H9 (cell line): ENCODE data around the gene CHD9. TPM values are rescaled to one million over a fixed set of nuclear protein-coding genes. Genes with fewer than 3 reads are reported as not detected.

ENCODE experiments used
- DNase-seq: peaks from one replicate; pipeline ENCODE4 v3.0.0-alpha.2; 2017
- H2AFZ ChIP-seq: one replicate; pipeline ENCODE4 v1.6.1; 2013; ENCODE audit warnings: mild to moderate bottlenecking, low read length, control low read depth, moderate library complexity
- H2AK5ac ChIP-seq: 2 replicates; pipeline ENCODE4 v1.6.1; 2013; ENCODE audit warnings: low read length, control low read depth, mixed read lengths; ENCODE audit not compliant: insufficient read length
- H2BK120ac ChIP-seq: one replicate; pipeline ENCODE4 v1.6.1; 2013; ENCODE audit warnings: low read depth, mild to moderate bottlenecking, low read length, control low read depth, inconsistent platforms; ENCODE audit not compliant: poor library complexity, severe bottlenecking
- H2BK12ac ChIP-seq: 2 replicates; pipeline ENCODE4 v1.6.1; 2013; ENCODE audit warnings: low read length, control low read depth, mixed read lengths, low read depth; ENCODE audit not compliant: insufficient read length
- H2BK15ac ChIP-seq: 2 replicates; pipeline ENCODE4 v1.6.1; 2013; ENCODE audit warnings: low read depth, low read length, control low read depth
- H2BK20ac ChIP-seq: one replicate; pipeline ENCODE4 v1.6.1; 2013; ENCODE audit warnings: low read depth, mild to moderate bottlenecking, low read length, control low read depth, inconsistent platforms; ENCODE audit not compliant: poor library complexity, severe bottlenecking
- H2BK5ac ChIP-seq: 2 replicates; pipeline ENCODE4 v1.6.1; 2013; ENCODE audit warnings: low read length, control low read depth, mixed read lengths; ENCODE audit not compliant: insufficient read length
- H3K14ac ChIP-seq: 2 replicates; pipeline ENCODE4 v1.6.1; 2013; ENCODE audit warnings: low read length, control low read depth; ENCODE audit not compliant: insufficient read depth
- H3K18ac ChIP-seq: 2 replicates; pipeline ENCODE4 v1.6.1; 2013; ENCODE audit warnings: low read depth, mild to moderate bottlenecking, mixed read lengths, low read length, control low read depth; ENCODE audit not compliant: insufficient read length
- H3K23ac ChIP-seq: 2 replicates; pipeline ENCODE4 v1.6.1; 2013; ENCODE audit warnings: low read length, control low read depth, mixed read lengths, low read depth; ENCODE audit not compliant: insufficient read length
- H3K23me2 ChIP-seq: 2 replicates; pipeline ENCODE4 v1.6.1; 2013; ENCODE audit warnings: low read depth, mild to moderate bottlenecking, mixed read lengths, low read length, control low read depth; ENCODE audit not compliant: insufficient read length, poor library complexity, severe bottlenecking
- H3K27ac ChIP-seq: 2 replicates; pipeline ENCODE4 v1.5.1; 2013; ENCODE audit warnings: low read length, control low read depth, mixed read lengths, low read depth; ENCODE audit not compliant: insufficient read length
- H3K27me3 ChIP-seq: 2 replicates; pipeline ENCODE4 v1.6.1; 2013; ENCODE audit warnings: low read length, control low read depth, inconsistent platforms; ENCODE audit not compliant: insufficient read depth
- H3K4ac ChIP-seq: 2 replicates; pipeline ENCODE4 v1.6.1; 2013; ENCODE audit warnings: low read depth, mild to moderate bottlenecking, control low read depth, inconsistent platforms, low read length, moderate library complexity
- H3K4me1 ChIP-seq: 2 replicates; pipeline ENCODE4 v1.6.1; 2013; ENCODE audit warnings: low read length, control low read depth, inconsistent platforms; ENCODE audit not compliant: insufficient read depth
- H3K4me2 ChIP-seq: 2 replicates; pipeline ENCODE4 v1.6.1; 2013; ENCODE audit warnings: low read length, control low read depth, mixed read lengths; ENCODE audit not compliant: insufficient read length, insufficient read depth
- H3K56ac ChIP-seq: 2 replicates; pipeline ENCODE4 v1.6.1; 2013; ENCODE audit warnings: low read depth, mild to moderate bottlenecking, mixed read lengths, low read length, control low read depth; ENCODE audit not compliant: insufficient read length
- H3K79me1 ChIP-seq: 2 replicates; pipeline ENCODE4 v1.6.1; 2013; ENCODE audit warnings: low read depth, mild to moderate bottlenecking, moderate library complexity, low read length, control low read depth, inconsistent platforms; ENCODE audit not compliant: insufficient read depth, poor library complexity, severe bottlenecking
- H3K79me2 ChIP-seq: 2 replicates; pipeline ENCODE4 v1.6.1; 2013; ENCODE audit warnings: low read length, control low read depth, inconsistent platforms; ENCODE audit not compliant: insufficient read depth
- H3K9ac ChIP-seq: 2 replicates; pipeline ENCODE4 v1.6.1; 2013; ENCODE audit warnings: low read length, control low read depth, mixed read lengths; ENCODE audit not compliant: insufficient read length; ENCODE audit errors: extremely low read depth
- H3K9me3 ChIP-seq: one replicate; pipeline ENCODE4 v1.6.1; 2013; ENCODE audit warnings: low read depth, low read length, inconsistent platforms; ENCODE audit not compliant: control insufficient read depth
- H3T11ph ChIP-seq: one replicate; pipeline ENCODE4 v1.6.1; 2013; ENCODE audit warnings: mild to moderate bottlenecking, low read length, control low read depth, inconsistent platforms
- H4K20me1 ChIP-seq: one replicate; pipeline ENCODE4 v1.6.1; 2013; ENCODE audit not compliant: control insufficient read depth, insufficient read length, insufficient read depth
- H4K5ac ChIP-seq: 2 replicates; pipeline ENCODE4 v1.6.1; 2013; ENCODE audit warnings: low read depth, mild to moderate bottlenecking, mixed read lengths, low read length, control low read depth; ENCODE audit not compliant: insufficient read length
- H4K8ac ChIP-seq: replicated peaks from 2 replicates; pipeline ENCODE4 v1.6.1; 2013; ENCODE audit warnings: low read length, control low read depth, mixed read lengths, low read depth; ENCODE audit not compliant: insufficient read length
- H4K91ac ChIP-seq: 2 replicates; pipeline ENCODE4 v1.6.1; 2013; ENCODE audit warnings: low read depth, mild to moderate bottlenecking, moderate library complexity, mixed read lengths, low read length, control low read depth; ENCODE audit not compliant: insufficient read length
- H3K27ac Mint-ChIP-seq, 3 experiments: 2 replicates in 2 of 3; 3 replicates in 1 of 3; pipeline ENCODE4 v1.8.0; 2020 to 2021; ENCODE audit warnings: mixed read lengths in 3 of 3, mild to moderate bottlenecking in 1 of 3, moderate library complexity in 1 of 3
- H3K27me3 Mint-ChIP-seq: 2 replicates; pipeline ENCODE4 v1.8.0; 2021; ENCODE audit warnings: low read depth, mild to moderate bottlenecking, moderate library complexity, mixed read lengths
- H3K36me3 Mint-ChIP-seq, 3 experiments: 2 replicates in 2 of 3; 3 replicates in 1 of 3; pipeline ENCODE4 v1.8.0; 2020 to 2021; ENCODE audit warnings: low read depth in 3 of 3, mixed read lengths in 3 of 3; ENCODE audit not compliant: insufficient read depth in 1 of 3
- H3K4me1 Mint-ChIP-seq, 2 experiments: 2 replicates each; pipeline ENCODE4 v1.8.0; 2020; ENCODE audit warnings: mixed read lengths in 2 of 2
- H3K4me3 Mint-ChIP-seq, 2 experiments: 2 replicates in 1 of 2; 3 replicates in 1 of 2; pipeline ENCODE4 v1.8.0; 2020 to 2021; ENCODE audit warnings: mild to moderate bottlenecking in 2 of 2, mixed read lengths in 2 of 2, moderate library complexity in 1 of 2
- H3K9me3 Mint-ChIP-seq, 2 experiments: 2 replicates in 1 of 2; 3 replicates in 1 of 2; pipeline ENCODE4 v1.8.0; 2020; ENCODE audit warnings: mild to moderate bottlenecking in 2 of 2, mixed read lengths in 2 of 2, moderate library complexity in 1 of 2
- total RNA-seq: library from RNA; stranded (reverse); gene quantifications from 2 replicates; pipeline ENCODE4 v1.2.1, GENCODE V29; 2021
- TF ChIP-seq, protein P1 (sequence below): fragments of 200-600 bp; sonication (generic); conservative IDR thresholded peaks from 3 replicates; pipeline ENCODE4 v1.8.0; 2021; ENCODE audit warnings: antibody characterized with exemption, mild to moderate bottlenecking

Gene CHD9
- total RNA-seq, 1 experiment from 2014 or later = 46.2 TPM

- no peaks in the 10 kb centered on the region for H4K20me1 ChIP-seq
- H3K79me1 ChIP-seq = no peaks in the 10 kb centered on the region
- no peak overlapping the region for H3K23ac ChIP-seq
- DNase-seq = no peak
- H3K56ac ChIP-seq = no peak overlapping the region
- Mint-ChIP-seq H3K4me3 (no peak overlapping the region), H3K9me3 (peaks cover 4 to 6% of the 10 kb centered on the region in 2 experiments; a peak in 2 of 5 replicates), H3K27ac (no peak overlapping the region), H3K4me1 (peaks cover 8 to 9% of the 10 kb centered on the region in 2 experiments), H3K36me3 (peaks cover 10 to 27% (median 19%) of the 10 kb centered on the region in 3 experiments), H3K27me3 (no peaks in the 10 kb centered on the region)
- no peak overlapping the region for H2AFZ ChIP-seq
- H2BK120ac ChIP-seq = no peak overlapping the region
- no peak overlapping the region for H2BK5ac ChIP-seq
- H3K4ac ChIP-seq = no peak overlapping the region
- H4K91ac ChIP-seq = no peak overlapping the region
- H3K23me2 ChIP-seq = no peaks in the 10 kb centered on the region
- no peak overlapping the region for H2BK20ac ChIP-seq
- no peaks in the 10 kb centered on the region; the same call in 1 of the 2 replicates for H3K79me2 ChIP-seq
- H3K4me2 ChIP-seq = no peak overlapping the region
- H2BK12ac ChIP-seq = no peak overlapping the region
- TF ChIP-seq, protein P1, sequence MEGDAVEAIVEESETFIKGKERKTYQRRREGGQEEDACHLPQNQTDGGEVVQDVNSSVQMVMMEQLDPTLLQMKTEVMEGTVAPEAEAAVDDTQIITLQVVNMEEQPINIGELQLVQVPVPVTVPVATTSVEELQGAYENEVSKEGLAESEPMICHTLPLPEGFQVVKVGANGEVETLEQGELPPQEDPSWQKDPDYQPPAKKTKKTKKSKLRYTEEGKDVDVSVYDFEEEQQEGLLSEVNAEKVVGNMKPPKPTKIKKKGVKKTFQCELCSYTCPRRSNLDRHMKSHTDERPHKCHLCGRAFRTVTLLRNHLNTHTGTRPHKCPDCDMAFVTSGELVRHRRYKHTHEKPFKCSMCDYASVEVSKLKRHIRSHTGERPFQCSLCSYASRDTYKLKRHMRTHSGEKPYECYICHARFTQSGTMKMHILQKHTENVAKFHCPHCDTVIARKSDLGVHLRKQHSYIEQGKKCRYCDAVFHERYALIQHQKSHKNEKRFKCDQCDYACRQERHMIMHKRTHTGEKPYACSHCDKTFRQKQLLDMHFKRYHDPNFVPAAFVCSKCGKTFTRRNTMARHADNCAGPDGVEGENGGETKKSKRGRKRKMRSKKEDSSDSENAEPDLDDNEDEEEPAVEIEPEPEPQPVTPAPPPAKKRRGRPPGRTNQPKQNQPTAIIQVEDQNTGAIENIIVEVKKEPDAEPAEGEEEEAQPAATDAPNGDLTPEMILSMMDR = no peak
- H3K18ac ChIP-seq = no peak overlapping the region
- no peak overlapping the region for H2AK5ac ChIP-seq
- H3K27me3 ChIP-seq = no peaks in the 10 kb centered on the region
- no peak overlapping the region for H3T11ph ChIP-seq
- no peak overlapping the region for H4K5ac ChIP-seq
- no peak overlapping the region for H4K8ac ChIP-seq
- no peak overlapping the region for H2BK15ac ChIP-seq
- no peaks in the 10 kb centered on the region for H3K9me3 ChIP-seq
- H3K27ac ChIP-seq = no peak overlapping the region
- no peak overlapping the region for H3K9ac ChIP-seq
- H3K4me1 ChIP-seq = no peaks in the 10 kb centered on the region
- no peak overlapping the region for H3K14ac ChIP-seq
Observed at GRCh38 chr16:53153130-53153529, 98.3 kb downstream of the CHD9 start.
